Measurements from ENCODE around the gene ARID1B. TPM values are rescaled to one million over a fixed set of nuclear protein-coding genes. Genes with fewer than 3 reads are reported as not detected.
A peak's percentile ranks its signal among the peaks of the same experiment; 100 is the strongest.

ARID1B gene
- total RNA-seq, 1 experiment from 2014 or later: 13.9 TPM

GRCh38 chr6:157012355-157012754 lies 235.2 kb downstream of the ARID1B start:
- DNase-seq (ENCODE audit: low read depth in 1 of 2, low spot score in 2 of 2): no peak
- H3K9me3 ChIP-seq (replicated peaks): no peaks in the 10 kb centered on the region; the same call in 1 of the 2 replicates
- H3K27me3 ChIP-seq (replicated peaks): no peaks in the 10 kb centered on the region; the same call in 1 of the 2 replicates
- H3K4me1 ChIP-seq (replicated peaks): no peaks in the 10 kb centered on the region
- H3K4me3 ChIP-seq: no peak overlapping the region
- no peaks in the 10 kb centered on the region for H3K36me3 ChIP-seq
- no peak overlapping the region for H3K27ac ChIP-seq

- Histone ChIP-seq H3K4me1 (replicated peaks) (no peaks in the 10 kb centered on the region), H3K9me3 (replicated peaks) (no peaks in the 10 kb centered on the region; the same call in 1 of the 2 replicates), H3K27me3 (replicated peaks) (no peaks in the 10 kb centered on the region; the same call in 1 of the 2 replicates), H3K36me3 (no peaks in the 10 kb centered on the region), H3K27ac (no peak overlapping the region), H3K4me3 (no peak overlapping the region)
- DNase-seq (ENCODE audit: low read depth in 1 of 2, low spot score in 2 of 2): no peak
Observed at GRCh38 chr6:157013649-157014304, 236.6 kb downstream of the ARID1B start.

- H3K36me3 ChIP-seq: no peaks in the 10 kb centered on the region
- peaks cover 7% of the 10 kb centered on the region for H3K4me1 ChIP-seq (replicated peaks)
- no peaks in the 10 kb centered on the region; the same call in 1 of the 2 replicates for H3K27me3 ChIP-seq (replicated peaks)
- no peak for DNase-seq (ENCODE audit: low read depth in 1 of 2, low spot score in 2 of 2)
- no peaks in the 10 kb centered on the region; the same call in 1 of the 2 replicates for H3K9me3 ChIP-seq (replicated peaks)
- no peak overlapping the region for H3K27ac ChIP-seq
- no peak overlapping the region for H3K4me3 ChIP-seq
Observed at GRCh38 chr6:157014871-157015270, 237.7 kb downstream of the ARID1B start.

- no peaks in the 10 kb centered on the region; the same call in 1 of the 2 replicates for H3K27me3 ChIP-seq (replicated peaks)
- DNase-seq (ENCODE audit: low read depth in 1 of 2, low spot score in 2 of 2): no peak
- H3K4me3 ChIP-seq: no peak overlapping the region
- H3K4me1 ChIP-seq (replicated peaks): peaks cover 10% of the 10 kb centered on the region
- H3K27ac ChIP-seq: no peak overlapping the region
- no peaks in the 10 kb centered on the region; the same call in 1 of the 2 replicates for H3K9me3 ChIP-seq (replicated peaks)
- peaks cover 5% of the 10 kb centered on the region; the same call in 1 of the 2 replicates for H3K36me3 ChIP-seq
Observed at GRCh38 chr6:157017022-157017421, 239.8 kb downstream of the ARID1B start.

GRCh38 chr6:157017861-157018260 lies 240.7 kb downstream of the ARID1B start:
- H3K27ac ChIP-seq: no peak overlapping the region
- H3K4me1 ChIP-seq (replicated peaks): peaks cover 14% of the 10 kb centered on the region
- peaks cover 5% of the 10 kb centered on the region; the same call in 1 of the 2 replicates for H3K36me3 ChIP-seq
- DNase-seq (ENCODE audit: low read depth in 1 of 2, low spot score in 2 of 2): no peak
- no peaks in the 10 kb centered on the region; the same call in 1 of the 2 replicates for H3K27me3 ChIP-seq (replicated peaks)
- H3K4me3 ChIP-seq: no peak overlapping the region
- no peaks in the 10 kb centered on the region for H3K9me3 ChIP-seq (replicated peaks)

- Histone ChIP-seq H3K27ac (no peak overlapping the region), H3K27me3 (replicated peaks) (no peaks in the 10 kb centered on the region), H3K4me3 (no peak overlapping the region), H3K9me3 (replicated peaks) (no peaks in the 10 kb centered on the region), H3K36me3 (peaks cover 5% of the 10 kb centered on the region; the same call in 1 of the 2 replicates), H3K4me1 (replicated peaks) (peaks cover 14% of the 10 kb centered on the region)
- peak in 1 of 2 experiments; percentile 14 for DNase-seq (ENCODE audit: low read depth in 1 of 2, low spot score in 2 of 2)
Observed at GRCh38 chr6:157019115-157019641, 242.0 kb downstream of the ARID1B start.

- Histone ChIP-seq H3K9me3 (replicated peaks) (no peaks in the 10 kb centered on the region), H3K27me3 (replicated peaks) (no peaks in the 10 kb centered on the region), H3K4me1 (replicated peaks) (peaks cover 14% of the 10 kb centered on the region), H3K36me3 (peaks cover 5% of the 10 kb centered on the region; the same call in 1 of the 2 replicates), H3K4me3 (no peak overlapping the region), H3K27ac (peak overlapping the region; percentile 97; the same call in 1 of the 2 replicates)
- peak in 1 of 2 experiments; percentile 24 for DNase-seq (ENCODE audit: low read depth in 1 of 2, low spot score in 2 of 2)
Observed at GRCh38 chr6:157019733-157020132, 242.6 kb downstream of the ARID1B start.

GRCh38 chr6:157020398-157020797 lies 243.2 kb downstream of the ARID1B start:
- Histone ChIP-seq H3K9me3 (replicated peaks) (peaks cover 4% of the 10 kb centered on the region; the same call in 1 of the 2 replicates), H3K27me3 (replicated peaks) (no peaks in the 10 kb centered on the region), H3K4me1 (replicated peaks) (peaks cover 14% of the 10 kb centered on the region), H3K27ac (peak overlapping the region; percentile 97), H3K4me3 (peak overlapping the region; percentile 73), H3K36me3 (peaks cover 5% of the 10 kb centered on the region; the same call in 1 of the 2 replicates)
- peak in 1 of 2 experiments; percentile 72 for DNase-seq (ENCODE audit: low read depth in 1 of 2, low spot score in 2 of 2)

- H3K9me3 ChIP-seq (replicated peaks): peaks cover 9% of the 10 kb centered on the region; the same call in 1 of the 2 replicates
- H3K36me3 ChIP-seq: peaks cover 5% of the 10 kb centered on the region; the same call in 1 of the 2 replicates
- peak in 1 of 2 experiments; percentile 59 for DNase-seq (ENCODE audit: low read depth in 1 of 2, low spot score in 2 of 2)
- peaks cover 14% of the 10 kb centered on the region for H3K4me1 ChIP-seq (replicated peaks)
- H3K27me3 ChIP-seq (replicated peaks): no peaks in the 10 kb centered on the region
- peak overlapping the region; percentile 97 for H3K27ac ChIP-seq
- H3K4me3 ChIP-seq: peak overlapping the region; percentile 73
Observed at GRCh38 chr6:157020881-157021343, 243.7 kb downstream of the ARID1B start.

- peak overlapping the region; percentile 97 for H3K27ac ChIP-seq
- DNase-seq (ENCODE audit: low read depth in 1 of 2, low spot score in 2 of 2): peak; percentile 92 to 96
- no peaks in the 10 kb centered on the region for H3K27me3 ChIP-seq (replicated peaks)
- H3K9me3 ChIP-seq (replicated peaks): peaks cover 10% of the 10 kb centered on the region; the same call in 1 of the 2 replicates
- peaks cover 5% of the 10 kb centered on the region; the same call in 1 of the 2 replicates for H3K36me3 ChIP-seq
- H3K4me1 ChIP-seq (replicated peaks): peaks cover 14% of the 10 kb centered on the region
- H3K4me3 ChIP-seq: peak overlapping the region; percentile 73
Observed at GRCh38 chr6:157021344-157021992, 244.3 kb downstream of the ARID1B start.

GRCh38 chr6:157021993-157022740 lies 245.0 kb downstream of the ARID1B start:
- Histone ChIP-seq H3K27me3 (replicated peaks) (no peaks in the 10 kb centered on the region), H3K9me3 (replicated peaks) (peaks cover 10% of the 10 kb centered on the region; the same call in 1 of the 2 replicates), H3K4me1 (replicated peaks) (peaks cover 14% of the 10 kb centered on the region), H3K4me3 (peak overlapping the region; percentile 73), H3K27ac (peak overlapping the region; percentile 97), H3K36me3 (peaks cover 5% of the 10 kb centered on the region; the same call in 1 of the 2 replicates)
- DNase-seq (ENCODE audit: low read depth in 1 of 2, low spot score in 2 of 2): peak in 1 of 2 experiments; percentile 84

- Histone ChIP-seq H3K27me3 (replicated peaks) (no peaks in the 10 kb centered on the region), H3K4me3 (no peak overlapping the region), H3K36me3 (peaks cover 5% of the 10 kb centered on the region; the same call in 1 of the 2 replicates), H3K27ac (no peak overlapping the region), H3K4me1 (replicated peaks) (peaks cover 14% of the 10 kb centered on the region), H3K9me3 (replicated peaks) (peaks cover 10% of the 10 kb centered on the region; the same call in 1 of the 2 replicates)
- DNase-seq (ENCODE audit: low read depth in 1 of 2, low spot score in 2 of 2): no peak
Observed at GRCh38 chr6:157023958-157024357, 246.8 kb downstream of the ARID1B start.

GRCh38 chr6:157024745-157025144 lies 247.6 kb downstream of the ARID1B start:
- Histone ChIP-seq H3K27me3 (replicated peaks) (no peaks in the 10 kb centered on the region), H3K27ac (no peak overlapping the region), H3K4me1 (replicated peaks) (peaks cover 8% of the 10 kb centered on the region), H3K36me3 (peaks cover 5% of the 10 kb centered on the region; the same call in 1 of the 2 replicates), H3K4me3 (no peak overlapping the region), H3K9me3 (replicated peaks) (peaks cover 10% of the 10 kb centered on the region; the same call in 1 of the 2 replicates)
- no peak for DNase-seq (ENCODE audit: low read depth in 1 of 2, low spot score in 2 of 2)
